C4-2B (cell line): Measurements from ENCODE around the gene OOSP4A.

ENCODE experiments used
- CTCF ChIP-seq: fragments of 450-650 bp; conservative IDR thresholded peaks from 2 replicates; pipeline ENCODE4 v1.5.1; 2017; ENCODE audit warnings: mild to moderate bottlenecking
- ZFX ChIP-seq: fragments of 450-650 bp; IDR thresholded peaks from 2 replicates; pipeline ENCODE4 v1.6.1; 2017

DNA sequence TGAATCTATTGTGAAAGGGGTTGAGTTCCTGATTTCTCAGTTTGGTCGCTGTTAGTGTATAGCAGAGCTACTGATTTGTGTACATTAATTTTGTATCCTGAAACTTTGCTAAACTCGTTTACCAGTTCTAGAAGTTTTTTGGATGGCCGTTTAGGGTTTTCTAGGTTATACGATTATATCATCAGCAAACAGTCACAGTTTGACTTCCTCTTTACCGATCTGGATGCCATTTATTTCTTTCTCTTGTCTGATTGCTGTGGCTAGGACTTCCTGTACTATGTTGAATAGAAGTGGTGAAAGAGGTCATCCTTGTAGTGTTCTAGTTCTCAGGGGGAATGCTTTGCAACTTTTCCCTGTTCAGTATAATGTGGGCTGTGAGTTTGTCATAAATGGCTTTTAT, 28.6 kb downstream of the OOSP4A start:
- TF ChIP-seq CTCF = no peak
- TF ChIP-seq ZFX = no peak
